ENCODE results near the gene C4BPB. TPM values are rescaled to one million over a fixed set of nuclear protein-coding genes. Genes with fewer than 3 reads are reported as not detected.

C4BPB gene
- total and polyA plus RNA-seq, 2 of the 13 experiments (the other 11 are each of a cell fraction or from before 2014, with no cell fraction given): 155 to 266 TPM

DNA sequence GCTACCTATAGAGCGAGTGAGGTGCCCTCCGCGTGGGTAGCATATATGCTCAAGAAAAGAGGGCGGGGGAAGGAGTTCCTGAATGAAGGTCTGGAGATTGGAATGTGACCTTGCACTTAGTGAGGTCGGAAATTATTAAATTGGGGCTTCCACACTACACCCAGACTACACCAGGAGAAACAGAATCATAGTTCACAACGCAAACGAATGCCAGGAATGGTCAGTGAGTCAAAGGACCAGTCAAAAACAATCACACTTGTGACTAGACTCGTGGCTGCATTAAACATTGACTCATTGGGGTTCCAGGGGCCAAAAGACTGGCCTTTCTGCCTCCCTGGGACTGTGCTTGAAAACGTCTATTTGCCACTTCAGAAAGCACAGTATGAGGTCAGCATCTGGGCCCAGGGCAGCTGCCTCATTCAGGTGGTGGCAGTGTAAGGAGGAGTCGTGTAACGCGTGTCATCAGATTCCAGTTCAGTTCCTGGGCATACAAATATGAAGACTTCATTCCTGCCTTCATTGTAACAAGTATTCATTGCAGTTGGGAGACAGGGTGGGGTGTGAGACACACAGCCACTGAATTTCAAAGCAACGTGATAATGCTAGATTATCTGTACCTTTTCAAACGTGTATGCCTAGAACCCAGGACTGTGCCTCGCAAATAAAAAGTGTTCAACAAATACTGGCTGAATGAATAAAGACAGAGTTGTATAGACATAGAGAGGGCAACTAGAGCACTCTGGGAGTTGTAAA, 37.3 kb upstream of the C4BPB start, which contains the start of gene YOD1 (continued):
- TF ChIP-seq ZNF614 (CRISPR knock-in tag; IDR thresholded peaks at IDR 0.05; ENCODE audit: borderline replicate concordance) (peak; percentile 61; the same call in 1 of the 2 replicates), YEATS4 (CRISPR knock-in tag; IDR thresholded peaks at IDR 0.05; ENCODE audit: borderline replicate concordance) (0 out of 2 replicates have a peak, but pooled peaks have one; percentile 7), TEAD2 (CRISPR knock-in tag; IDR thresholded peaks at IDR 0.05) (no peak), ZNF343 (CRISPR knock-in tag; IDR thresholded peaks at IDR 0.05) (peak; percentile 2; the same call in 1 of the 2 replicates), POLR2G (IDR thresholded peaks at IDR 0.05; ENCODE audit: low read depth, low read length) (peak; percentile 53; the same call in 1 of the 2 replicates), ZSCAN30 (CRISPR knock-in tag; IDR thresholded peaks at IDR 0.05) (peak; percentile 34; the same call in 1 of the 2 replicates), TP53 (CRISPR knock-in tag; conservative IDR thresholded peaks at IDR 0.05) (no peak), TCF7 (IDR thresholded peaks at IDR 0.05; ENCODE audit: low read depth) (no peak), DMAP1 (CRISPR knock-in tag; IDR thresholded peaks at IDR 0.05) (peak; percentile 20; the same call in 1 of the 2 replicates), KAT8 (CRISPR knock-in tag; IDR thresholded peaks at IDR 0.05) (peak; percentile 10; the same call in 1 of the 2 replicates), ZSCAN9 (CRISPR knock-in tag; IDR thresholded peaks at IDR 0.05; ENCODE audit: borderline replicate concordance) (no peak), ASH2L (IDR thresholded peaks at IDR 0.05; ENCODE audit: insufficient read length, low read depth, low read length) (peak; percentile 32), XRCC5 (optimal IDR thresholded peaks at IDR 0.05; ENCODE audit: low read length) (peak; percentile 34)
- TF ChIP-seq, protein P1, sequence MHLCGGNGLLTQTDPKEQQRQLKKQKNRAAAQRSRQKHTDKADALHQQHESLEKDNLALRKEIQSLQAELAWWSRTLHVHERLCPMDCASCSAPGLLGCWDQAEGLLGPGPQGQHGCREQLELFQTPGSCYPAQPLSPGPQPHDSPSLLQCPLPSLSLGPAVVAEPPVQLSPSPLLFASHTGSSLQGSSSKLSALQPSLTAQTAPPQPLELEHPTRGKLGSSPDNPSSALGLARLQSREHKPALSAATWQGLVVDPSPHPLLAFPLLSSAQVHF (CRISPR knock-in tag; IDR thresholded peaks at IDR 0.05): no peak
- TF ChIP-seq, protein P2, sequence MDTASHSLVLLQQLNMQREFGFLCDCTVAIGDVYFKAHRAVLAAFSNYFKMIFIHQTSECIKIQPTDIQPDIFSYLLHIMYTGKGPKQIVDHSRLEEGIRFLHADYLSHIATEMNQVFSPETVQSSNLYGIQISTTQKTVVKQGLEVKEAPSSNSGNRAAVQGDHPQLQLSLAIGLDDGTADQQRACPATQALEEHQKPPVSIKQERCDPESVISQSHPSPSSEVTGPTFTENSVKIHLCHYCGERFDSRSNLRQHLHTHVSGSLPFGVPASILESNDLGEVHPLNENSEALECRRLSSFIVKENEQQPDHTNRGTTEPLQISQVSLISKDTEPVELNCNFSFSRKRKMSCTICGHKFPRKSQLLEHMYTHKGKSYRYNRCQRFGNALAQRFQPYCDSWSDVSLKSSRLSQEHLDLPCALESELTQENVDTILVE (CRISPR knock-in tag; IDR thresholded peaks at IDR 0.05): peak; percentile 37; the same call in 1 of the 2 replicates
- TF ChIP-seq, protein P3, sequence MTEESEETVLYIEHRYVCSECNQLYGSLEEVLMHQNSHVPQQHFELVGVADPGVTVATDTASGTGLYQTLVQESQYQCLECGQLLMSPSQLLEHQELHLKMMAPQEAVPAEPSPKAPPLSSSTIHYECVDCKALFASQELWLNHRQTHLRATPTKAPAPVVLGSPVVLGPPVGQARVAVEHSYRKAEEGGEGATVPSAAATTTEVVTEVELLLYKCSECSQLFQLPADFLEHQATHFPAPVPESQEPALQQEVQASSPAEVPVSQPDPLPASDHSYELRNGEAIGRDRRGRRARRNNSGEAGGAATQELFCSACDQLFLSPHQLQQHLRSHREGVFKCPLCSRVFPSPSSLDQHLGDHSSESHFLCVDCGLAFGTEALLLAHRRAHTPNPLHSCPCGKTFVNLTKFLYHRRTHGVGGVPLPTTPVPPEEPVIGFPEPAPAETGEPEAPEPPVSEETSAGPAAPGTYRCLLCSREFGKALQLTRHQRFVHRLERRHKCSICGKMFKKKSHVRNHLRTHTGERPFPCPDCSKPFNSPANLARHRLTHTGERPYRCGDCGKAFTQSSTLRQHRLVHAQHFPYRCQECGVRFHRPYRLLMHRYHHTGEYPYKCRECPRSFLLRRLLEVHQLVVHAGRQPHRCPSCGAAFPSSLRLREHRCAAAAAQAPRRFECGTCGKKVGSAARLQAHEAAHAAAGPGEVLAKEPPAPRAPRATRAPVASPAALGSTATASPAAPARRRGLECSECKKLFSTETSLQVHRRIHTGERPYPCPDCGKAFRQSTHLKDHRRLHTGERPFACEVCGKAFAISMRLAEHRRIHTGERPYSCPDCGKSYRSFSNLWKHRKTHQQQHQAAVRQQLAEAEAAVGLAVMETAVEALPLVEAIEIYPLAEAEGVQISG (CRISPR knock-in tag; IDR thresholded peaks at IDR 0.05): no peak
- TF ChIP-seq, protein P4, sequence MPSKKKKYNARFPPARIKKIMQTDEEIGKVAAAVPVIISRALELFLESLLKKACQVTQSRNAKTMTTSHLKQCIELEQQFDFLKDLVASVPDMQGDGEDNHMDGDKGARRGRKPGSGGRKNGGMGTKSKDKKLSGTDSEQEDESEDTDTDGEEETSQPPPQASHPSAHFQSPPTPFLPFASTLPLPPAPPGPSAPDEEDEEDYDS (CRISPR knock-in tag; IDR thresholded peaks at IDR 0.05): peak; percentile 10
- TF ChIP-seq, protein P5, sequence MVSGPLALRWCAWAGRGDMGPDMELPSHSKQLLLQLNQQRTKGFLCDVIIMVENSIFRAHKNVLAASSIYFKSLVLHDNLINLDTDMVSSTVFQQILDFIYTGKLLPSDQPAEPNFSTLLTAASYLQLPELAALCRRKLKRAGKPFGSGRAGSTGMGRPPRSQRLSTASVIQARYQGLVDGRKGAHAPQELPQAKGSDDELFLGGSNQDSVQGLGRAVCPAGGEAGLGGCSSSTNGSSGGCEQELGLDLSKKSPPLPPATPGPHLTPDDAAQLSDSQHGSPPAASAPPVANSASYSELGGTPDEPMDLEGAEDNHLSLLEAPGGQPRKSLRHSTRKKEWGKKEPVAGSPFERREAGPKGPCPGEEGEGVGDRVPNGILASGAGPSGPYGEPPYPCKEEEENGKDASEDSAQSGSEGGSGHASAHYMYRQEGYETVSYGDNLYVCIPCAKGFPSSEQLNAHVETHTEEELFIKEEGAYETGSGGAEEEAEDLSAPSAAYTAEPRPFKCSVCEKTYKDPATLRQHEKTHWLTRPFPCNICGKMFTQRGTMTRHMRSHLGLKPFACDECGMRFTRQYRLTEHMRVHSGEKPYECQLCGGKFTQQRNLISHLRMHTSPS (CRISPR knock-in tag; IDR thresholded peaks at IDR 0.05; ENCODE audit: low read depth): 0 out of 2 replicates have a peak, but pooled peaks have one; percentile 32
